ENCODE measurements around the gene TRHDE. TPM values are rescaled to one million over a fixed set of nuclear protein-coding genes. Genes with fewer than 3 reads are reported as not detected.
"Not testable (repeated sequence)": the region's sequence is repeated elsewhere in the genome, so short reads cannot be mapped to it uniquely, and the experiment has no call there.

TRHDE gene
- total RNA-seq, 1 donor from 2014 or later = 16.7 TPM

DNA sequence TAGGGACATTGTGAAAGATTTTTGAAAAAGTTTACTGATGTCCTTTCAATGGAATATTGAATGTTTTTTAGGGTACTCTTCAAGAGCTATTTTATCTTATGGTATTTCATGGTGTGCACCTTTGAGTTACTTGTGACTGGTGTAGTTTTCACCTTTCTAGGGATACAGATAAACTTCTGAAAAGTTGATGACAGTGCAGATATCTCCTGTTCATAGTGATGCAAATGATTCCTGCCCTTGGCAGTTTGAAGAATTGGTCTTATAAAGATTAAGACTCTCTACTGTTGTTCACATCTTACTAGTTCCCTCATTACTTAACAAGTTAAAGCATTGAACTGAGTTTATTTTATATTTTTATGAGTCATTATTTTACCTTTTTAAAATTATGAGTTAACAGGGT lies 408.9 kb downstream of the TRHDE start:
- H3K9me3 Mint-ChIP-seq (ENCODE audit: unreplicated experiment) = no peaks in the 10 kb centered on the region
- H3K27ac Mint-ChIP-seq (ENCODE audit: unreplicated experiment) = no peak overlapping the region
- DNase-seq = no peak
- no peaks in the 10 kb centered on the region for H3K36me3 Mint-ChIP-seq (ENCODE audit: unreplicated experiment)
- no peaks in the 10 kb centered on the region for H3K27me3 Mint-ChIP-seq (ENCODE audit: unreplicated experiment)
- TF ChIP-seq, protein P1, sequence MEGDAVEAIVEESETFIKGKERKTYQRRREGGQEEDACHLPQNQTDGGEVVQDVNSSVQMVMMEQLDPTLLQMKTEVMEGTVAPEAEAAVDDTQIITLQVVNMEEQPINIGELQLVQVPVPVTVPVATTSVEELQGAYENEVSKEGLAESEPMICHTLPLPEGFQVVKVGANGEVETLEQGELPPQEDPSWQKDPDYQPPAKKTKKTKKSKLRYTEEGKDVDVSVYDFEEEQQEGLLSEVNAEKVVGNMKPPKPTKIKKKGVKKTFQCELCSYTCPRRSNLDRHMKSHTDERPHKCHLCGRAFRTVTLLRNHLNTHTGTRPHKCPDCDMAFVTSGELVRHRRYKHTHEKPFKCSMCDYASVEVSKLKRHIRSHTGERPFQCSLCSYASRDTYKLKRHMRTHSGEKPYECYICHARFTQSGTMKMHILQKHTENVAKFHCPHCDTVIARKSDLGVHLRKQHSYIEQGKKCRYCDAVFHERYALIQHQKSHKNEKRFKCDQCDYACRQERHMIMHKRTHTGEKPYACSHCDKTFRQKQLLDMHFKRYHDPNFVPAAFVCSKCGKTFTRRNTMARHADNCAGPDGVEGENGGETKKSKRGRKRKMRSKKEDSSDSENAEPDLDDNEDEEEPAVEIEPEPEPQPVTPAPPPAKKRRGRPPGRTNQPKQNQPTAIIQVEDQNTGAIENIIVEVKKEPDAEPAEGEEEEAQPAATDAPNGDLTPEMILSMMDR (IDR thresholded peaks at IDR 0.05; ENCODE audit: partially characterized antibody, unreplicated experiment) = no peak
- peaks cover 4% of the 10 kb centered on the region for H3K4me1 Mint-ChIP-seq (ENCODE audit: low read depth, unreplicated experiment)
- no peak overlapping the region for H3K4me3 Mint-ChIP-seq (ENCODE audit: unreplicated experiment)

DNA sequence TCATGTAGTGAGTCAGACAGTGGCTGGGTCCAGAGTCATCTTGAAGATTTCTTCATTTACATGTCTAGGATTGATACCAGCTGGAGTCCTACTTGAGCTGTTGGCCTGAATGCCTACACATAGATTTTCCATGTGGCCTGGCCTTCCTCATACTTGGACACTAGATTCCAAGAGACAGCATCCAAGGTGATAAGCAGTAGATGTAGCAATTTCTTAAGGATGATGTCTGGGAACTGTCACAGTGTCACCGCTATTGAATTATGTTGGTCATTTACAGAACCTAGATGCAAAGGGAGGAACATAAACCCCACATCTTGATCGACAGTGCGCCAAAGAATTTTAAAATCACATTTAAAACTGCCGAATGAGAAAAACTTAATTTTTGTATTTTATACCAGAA lies 412.3 kb downstream of the TRHDE start:
- no peak overlapping the region for H3K27ac Mint-ChIP-seq (ENCODE audit: unreplicated experiment)
- no peaks in the 10 kb centered on the region for H3K36me3 Mint-ChIP-seq (ENCODE audit: unreplicated experiment)
- H3K9me3 Mint-ChIP-seq (ENCODE audit: unreplicated experiment) = no peaks in the 10 kb centered on the region
- TF ChIP-seq, protein P1 (IDR thresholded peaks at IDR 0.05; ENCODE audit: partially characterized antibody, unreplicated experiment) = no peak
- no peak overlapping the region for H3K4me3 Mint-ChIP-seq (ENCODE audit: unreplicated experiment)
- H3K27me3 Mint-ChIP-seq (ENCODE audit: unreplicated experiment) = no peaks in the 10 kb centered on the region
- no peak for DNase-seq
- H3K4me1 Mint-ChIP-seq (ENCODE audit: low read depth, unreplicated experiment) = no peaks in the 10 kb centered on the region

DNA sequence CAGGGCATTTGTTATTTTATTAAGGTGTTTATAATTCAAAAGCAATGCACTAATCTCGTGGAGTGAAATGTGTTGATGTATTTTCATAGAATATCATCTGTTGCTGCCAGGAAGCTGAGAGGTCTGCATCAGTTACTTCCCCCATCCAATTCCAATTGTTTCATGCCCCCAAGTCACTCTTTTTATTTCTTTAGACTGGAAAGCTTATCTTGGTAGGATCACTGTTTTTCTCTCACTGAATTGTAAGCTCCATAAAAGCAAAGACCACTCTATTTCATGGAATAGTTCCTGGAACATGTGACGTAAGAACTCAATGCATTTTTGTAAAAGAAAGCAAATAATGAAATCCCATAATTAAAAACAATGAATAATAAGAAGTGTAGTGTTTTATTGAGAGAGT lies 420.2 kb downstream of the TRHDE start:
- H3K9me3 Mint-ChIP-seq (ENCODE audit: unreplicated experiment) = no peaks in the 10 kb centered on the region
- H3K36me3 Mint-ChIP-seq (ENCODE audit: unreplicated experiment) = no peaks in the 10 kb centered on the region

DNA sequence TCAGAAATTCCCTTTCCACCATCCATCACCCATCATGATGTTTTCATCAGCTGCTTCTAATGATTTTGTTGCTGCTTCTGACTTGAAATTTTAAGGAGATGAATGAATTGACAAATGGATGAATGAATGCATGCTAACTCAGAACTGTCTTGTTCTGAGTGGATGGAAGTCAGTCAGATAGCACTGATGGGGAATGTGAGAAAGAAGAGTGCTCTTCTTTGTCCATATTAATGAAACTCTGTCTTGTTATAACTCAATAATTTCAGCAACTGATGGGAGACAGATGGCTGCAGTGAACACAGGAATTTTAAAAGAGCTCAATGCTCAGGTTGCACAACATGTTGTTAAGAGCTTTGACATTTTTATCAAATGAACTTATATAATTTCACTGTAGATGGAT lies 422.0 kb downstream of the TRHDE start:
- peaks cover 2% of the 10 kb centered on the region for H3K9me3 Mint-ChIP-seq (ENCODE audit: unreplicated experiment)
- H3K36me3 Mint-ChIP-seq (ENCODE audit: unreplicated experiment) = peaks cover 5% of the 10 kb centered on the region
- TF ChIP-seq, protein P1 (IDR thresholded peaks at IDR 0.05; ENCODE audit: partially characterized antibody, unreplicated experiment) = no peak
- no peaks in the 10 kb centered on the region for H3K27me3 Mint-ChIP-seq (ENCODE audit: unreplicated experiment)
- H3K4me1 Mint-ChIP-seq (ENCODE audit: low read depth, unreplicated experiment) = peaks cover 6% of the 10 kb centered on the region
- no peak overlapping the region for H3K4me3 Mint-ChIP-seq (ENCODE audit: unreplicated experiment)
- H3K27ac Mint-ChIP-seq (ENCODE audit: unreplicated experiment) = no peak overlapping the region
- no peak for DNase-seq

More for the DNA sequence above, 420.2 kb downstream of the TRHDE start:
- TF ChIP-seq, protein P1 (IDR thresholded peaks at IDR 0.05; ENCODE audit: partially characterized antibody, unreplicated experiment) = no peak
- Mint-ChIP-seq H3K27ac (ENCODE audit: unreplicated experiment) (no peak overlapping the region), H3K4me3 (ENCODE audit: unreplicated experiment) (no peak overlapping the region), H3K27me3 (ENCODE audit: unreplicated experiment) (no peaks in the 10 kb centered on the region), H3K4me1 (ENCODE audit: low read depth, unreplicated experiment) (peaks cover 6% of the 10 kb centered on the region)
- DNase-seq = no peak

DNA sequence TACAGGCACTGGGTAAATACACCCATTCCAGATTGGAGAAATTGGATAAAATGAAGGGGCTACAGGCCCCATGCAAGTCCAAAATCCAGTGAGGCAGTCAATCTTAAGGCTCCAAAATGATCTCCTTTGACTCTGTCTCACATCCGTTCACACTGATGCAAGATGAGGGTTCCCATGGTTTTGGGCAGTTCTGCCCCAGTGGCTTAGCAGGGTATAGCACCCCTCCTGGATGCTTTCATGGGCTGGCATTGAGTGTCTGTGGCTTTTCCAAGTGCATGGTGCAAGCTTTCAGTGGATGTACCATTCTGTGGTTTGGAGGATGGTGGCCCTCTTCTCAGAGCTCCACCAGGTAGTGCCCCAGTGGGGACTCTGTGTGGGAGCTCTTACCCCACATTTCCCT lies 427.2 kb downstream of the TRHDE start:
- Mint-ChIP-seq H3K36me3 (ENCODE audit: unreplicated experiment) (peaks cover 13% of the 10 kb centered on the region), H3K9me3 (ENCODE audit: unreplicated experiment) (peaks cover 2% of the 10 kb centered on the region), H3K4me3 (ENCODE audit: unreplicated experiment) (no peak overlapping the region), H3K27me3 (ENCODE audit: unreplicated experiment) (peaks cover 2% of the 10 kb centered on the region), H3K4me1 (ENCODE audit: low read depth, unreplicated experiment) (no peaks in the 10 kb centered on the region), H3K27ac (ENCODE audit: unreplicated experiment) (no peak overlapping the region)
- DNase-seq = no peak
- TF ChIP-seq, protein P1 (IDR thresholded peaks at IDR 0.05; ENCODE audit: partially characterized antibody, unreplicated experiment) = no peak

DNA sequence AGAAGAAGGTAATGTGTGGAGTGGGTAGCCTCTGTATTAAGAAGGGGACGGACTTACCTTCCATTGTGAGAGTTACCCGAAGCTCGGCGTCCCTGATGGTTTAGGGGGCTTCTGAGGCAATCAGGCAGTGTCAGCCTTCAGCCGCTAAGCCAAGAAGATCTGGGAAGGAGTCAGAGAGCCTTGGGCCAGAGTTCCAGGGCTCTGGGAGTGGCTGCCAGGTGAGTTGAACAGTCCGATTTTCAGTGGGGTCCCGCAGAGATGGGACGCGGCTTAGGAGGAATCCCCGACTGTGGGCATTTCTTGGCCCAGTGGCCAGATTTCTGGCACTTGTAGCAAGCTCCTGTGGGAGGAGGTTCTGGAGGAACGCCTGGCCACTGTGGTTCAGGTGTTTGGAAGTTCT lies 439.9 kb downstream of the TRHDE start:
- H3K9me3 Mint-ChIP-seq (ENCODE audit: unreplicated experiment); H3K27ac Mint-ChIP-seq (ENCODE audit: unreplicated experiment); H3K4me3 Mint-ChIP-seq (ENCODE audit: unreplicated experiment); H3K36me3 Mint-ChIP-seq (ENCODE audit: unreplicated experiment); H3K27me3 Mint-ChIP-seq (ENCODE audit: unreplicated experiment); DNase-seq; H3K4me1 Mint-ChIP-seq (ENCODE audit: low read depth, unreplicated experiment): not testable (repeated sequence)
